Liver (tissue), 9 donors: ENCODE results near the gene LDAH. TPM values are rescaled to one million over a fixed set of nuclear protein-coding genes. Genes with fewer than 3 reads are reported as not detected.

Source experiments
- DNase-seq: peaks from one replicate; pipeline ENCODE4 v3.0.0-alpha.2; 2017; ENCODE audit warnings: low spot score
- H3K27ac ChIP-seq, 2 donors: one replicate each; pipeline ENCODE4 v1.7.0; 2013; ENCODE audit warnings: inconsistent platforms in 2 of 2, low read length in 2 of 2, control low read depth in 1 of 2, low read depth in 1 of 2, mild to moderate bottlenecking in 1 of 2
- H3K27me3 ChIP-seq, 4 donors: one replicate each; pipeline versions ENCODE4 v1.6.1 to v1.7.0; 2013; ENCODE audit warnings: low read length in 3 of 4, inconsistent platforms in 1 of 4, mild to moderate bottlenecking in 1 of 4, moderate library complexity in 1 of 4; ENCODE audit not compliant: control insufficient read depth in 4 of 4, insufficient read depth in 4 of 4
- H3K36me3 ChIP-seq, 4 donors: one replicate each; pipeline versions ENCODE4 v1.6.1 to v1.7.0; 2013; ENCODE audit warnings: low read length in 3 of 4, mild to moderate bottlenecking in 3 of 4, low read depth in 1 of 4, moderate library complexity in 1 of 4; ENCODE audit not compliant: control insufficient read depth in 4 of 4, insufficient read depth in 3 of 4
- H3K4me1 ChIP-seq, 4 donors: one replicate each; pipeline versions ENCODE4 v1.6.1 to v1.7.0; 2013; ENCODE audit warnings: low read length in 3 of 4, mild to moderate bottlenecking in 3 of 4, moderate library complexity in 1 of 4; ENCODE audit not compliant: control insufficient read depth in 4 of 4, insufficient read depth in 4 of 4
- H3K4me3 ChIP-seq, 3 donors: one replicate each; pipeline versions ENCODE4 v1.6.1 to v1.7.0; 2013; ENCODE audit warnings: low read length in 3 of 3, control low read depth in 1 of 3, low read depth in 1 of 3, mild to moderate bottlenecking in 1 of 3
- H3K9ac ChIP-seq, 2 donors: one replicate each; pipeline ENCODE4 v1.7.0; 2013; ENCODE audit warnings: low read length in 2 of 2, mild to moderate bottlenecking in 2 of 2, moderate library complexity in 2 of 2, control low read depth in 1 of 2, low read depth in 1 of 2
- H3K9me3 ChIP-seq, 4 donors: one replicate each; pipeline versions ENCODE4 v1.6.1 to v1.7.0; 2013; ENCODE audit warnings: low read length in 3 of 4; ENCODE audit not compliant: control insufficient read depth in 4 of 4
- EGR1 ChIP-seq, 2 donors: IDR thresholded peaks; 2 replicates each; pipeline ENCODE4 v1.6.1; 2016 to 2018; ENCODE audit warnings: antibody characterized with exemption in 2 of 2, low read depth in 2 of 2
- FOXA1 ChIP-seq: IDR thresholded peaks from 2 replicates; pipeline ENCODE4 v1.6.1; 2016; ENCODE audit warnings: antibody characterized with exemption
- FOXA2 ChIP-seq: IDR thresholded peaks from 2 replicates; pipeline ENCODE4 v1.6.1; 2016; ENCODE audit warnings: antibody characterized with exemption
- GABPA ChIP-seq, 2 donors: IDR thresholded peaks in 1 of 2; conservative IDR thresholded peaks in 1 of 2; 2 replicates each; pipeline ENCODE4 v1.6.1; 2016; ENCODE audit warnings: antibody characterized with exemption in 2 of 2, mild to moderate bottlenecking in 1 of 2, moderate library complexity in 1 of 2
- HNF4A ChIP-seq, 2 donors: conservative IDR thresholded peaks; 2 replicates each; pipeline ENCODE4 v1.6.1; 2016; ENCODE audit warnings: antibody characterized with exemption in 2 of 2, mild to moderate bottlenecking in 2 of 2
- HNF4G ChIP-seq: IDR thresholded peaks from 2 replicates; pipeline ENCODE4 v1.6.1; 2016; ENCODE audit warnings: antibody characterized with exemption
- JUND ChIP-seq, 2 donors: IDR thresholded peaks; 2 replicates each; pipeline ENCODE4 v1.6.1; 2016; ENCODE audit warnings: antibody characterized with exemption in 2 of 2
- NR2F2 ChIP-seq: IDR thresholded peaks from 2 replicates; pipeline ENCODE4 v1.6.1; 2016; ENCODE audit warnings: antibody characterized with exemption
- RAD21 ChIP-seq, 2 donors: IDR thresholded peaks; 2 replicates each; pipeline ENCODE4 v1.6.1; 2016; ENCODE audit warnings: antibody characterized with exemption in 2 of 2, mild to moderate bottlenecking in 2 of 2
- RXRA ChIP-seq, 2 donors: IDR thresholded peaks; 2 replicates each; pipeline ENCODE4 v1.6.1; 2017 to 2018; ENCODE audit warnings: antibody characterized with exemption in 2 of 2, mild to moderate bottlenecking in 1 of 2
- SP1 ChIP-seq: IDR thresholded peaks from 2 replicates; pipeline ENCODE4 v1.6.1; 2018; ENCODE audit warnings: antibody characterized with exemption, mild to moderate bottlenecking
- TAF1 ChIP-seq: conservative IDR thresholded peaks from 2 replicates; pipeline ENCODE4 v1.6.1; 2016; ENCODE audit warnings: antibody characterized with exemption, mild to moderate bottlenecking
- YY1 ChIP-seq: IDR thresholded peaks from 2 replicates; pipeline ENCODE4 v1.6.1; 2016; ENCODE audit warnings: antibody characterized with exemption, mild to moderate bottlenecking
- whole genome bisulfite sequencing: extraction: QIAGEN DNeasy Blood & Tissue Kit; methylation state at CpG from one replicate; pipeline ENCODE4 v1.1.7; 2013; 5-methylcytosine and 5-hydroxymethylcytosine counted together
- polyA plus RNA-seq, 2 donors: library from polyadenylated mRNA; stranded (reverse) in 1 of 2; unstranded in 1 of 2; fragments of 200-250 nt in 1 of 2; fragments of >200 nt in 1 of 2; fragmentation: Nextera tagmentation in 1 of 2; extraction: Ambion mirVana in 1 of 2; gene quantifications; one replicate each; pipeline versions ENCODE4 v1.2.1 to v1.2.3, GENCODE V29; 2013 to 2015
- total RNA-seq, 2 donors: library from RNA; depleted of rRNA; stranded (reverse); fragments of >200 nt; gene quantifications; one replicate each; pipeline ENCODE4 v1.2.3, GENCODE V29; 2014
- TF ChIP-seq, protein P1 (sequence below): fragments of 150-350 bp; IDR thresholded peaks from 2 replicates; pipeline ENCODE4 v1.5.1; 2017; ENCODE audit warnings: improper control_type of control experiment, low read depth, low read length; ENCODE audit not compliant: missing input control
- TF ChIP-seq, protein P2 (sequence below): IDR thresholded peaks from 2 replicates; pipeline ENCODE4 v1.6.1; 2016; ENCODE audit warnings: antibody characterized with exemption, mild to moderate bottlenecking
- TF ChIP-seq, protein P3 (sequence below): IDR thresholded peaks from 2 replicates; pipeline ENCODE4 v1.6.1; 2016; ENCODE audit warnings: antibody characterized with exemption
- TF ChIP-seq, protein P4 (sequence below): IDR thresholded peaks from 2 replicates; pipeline ENCODE4 v1.6.1; 2016; ENCODE audit warnings: antibody characterized with exemption
- TF ChIP-seq, protein P5 (sequence below): IDR thresholded peaks from 2 replicates; pipeline ENCODE4 v1.6.1; 2016; ENCODE audit warnings: antibody characterized with exemption
- donor health status: healthy.
- donor health status: healthy.
- donor health status: healthy.
- donor health status: healthy.
- donor health status: healthy.

The LDAH gene
- total and polyA plus RNA-seq, 4 donors = 5.8 to 17.7 (median 9.7) TPM

DNA sequence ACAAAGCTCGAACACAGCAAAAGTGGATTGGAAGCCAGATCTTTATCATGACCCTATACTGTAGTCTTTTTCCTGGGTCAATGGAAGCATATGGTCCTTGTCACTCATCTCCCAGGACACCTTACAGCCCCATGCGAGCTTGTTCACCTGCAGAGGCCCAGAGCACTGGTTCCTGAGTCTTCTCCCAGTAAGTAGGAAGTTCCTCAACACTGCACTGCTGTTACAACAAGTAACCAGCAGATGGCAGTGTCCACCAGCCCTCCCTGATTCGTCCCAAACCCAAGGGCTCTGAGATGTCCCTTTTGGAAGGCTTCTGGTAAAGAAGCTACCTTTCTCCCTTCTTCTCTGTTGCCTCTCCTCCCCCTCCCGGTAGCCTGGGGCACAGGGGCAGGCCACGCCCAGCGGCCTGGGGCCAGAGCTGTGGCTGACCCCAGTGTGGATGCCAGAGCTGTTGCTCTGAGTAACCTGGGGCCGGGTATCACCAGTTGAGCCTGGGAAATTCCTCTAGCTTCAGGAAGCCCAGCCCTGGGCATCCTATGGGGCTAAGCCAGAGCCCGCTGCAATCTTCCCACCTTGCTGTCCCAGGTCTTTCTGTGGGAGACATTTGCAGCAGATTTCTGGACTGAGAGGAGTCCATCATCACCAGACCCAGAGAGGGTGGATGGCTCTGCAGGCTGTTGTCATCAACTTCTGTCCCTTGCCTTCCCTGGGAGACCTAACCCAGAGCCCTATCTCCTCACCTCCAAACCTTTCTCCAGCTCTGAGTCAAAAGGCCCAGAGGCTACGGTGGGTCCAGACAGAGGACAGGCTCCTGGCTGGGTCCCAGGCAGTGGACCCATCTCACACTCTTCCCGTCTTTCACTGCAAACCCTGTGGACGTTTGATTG is 161.2 kb downstream of the LDAH start:
- peak; percentile 71 for DNase-seq
- H3K4me1 ChIP-seq = peaks cover 1 to 18% (median 9%) of the 10 kb centered on the region in 4 donors
- no peaks in the 10 kb centered on the region for H3K36me3 ChIP-seq
- WGBS = 29% methylated on average over 11 of the region's 11 CpGs
- no peak overlapping the region for H3K4me3 ChIP-seq
- H3K27me3 ChIP-seq = no peaks in the 10 kb centered on the region
- H3K9ac ChIP-seq = no peak overlapping the region
- H3K9me3 ChIP-seq = no peaks in the 10 kb centered on the region
- TF ChIP-seq, protein P1, sequence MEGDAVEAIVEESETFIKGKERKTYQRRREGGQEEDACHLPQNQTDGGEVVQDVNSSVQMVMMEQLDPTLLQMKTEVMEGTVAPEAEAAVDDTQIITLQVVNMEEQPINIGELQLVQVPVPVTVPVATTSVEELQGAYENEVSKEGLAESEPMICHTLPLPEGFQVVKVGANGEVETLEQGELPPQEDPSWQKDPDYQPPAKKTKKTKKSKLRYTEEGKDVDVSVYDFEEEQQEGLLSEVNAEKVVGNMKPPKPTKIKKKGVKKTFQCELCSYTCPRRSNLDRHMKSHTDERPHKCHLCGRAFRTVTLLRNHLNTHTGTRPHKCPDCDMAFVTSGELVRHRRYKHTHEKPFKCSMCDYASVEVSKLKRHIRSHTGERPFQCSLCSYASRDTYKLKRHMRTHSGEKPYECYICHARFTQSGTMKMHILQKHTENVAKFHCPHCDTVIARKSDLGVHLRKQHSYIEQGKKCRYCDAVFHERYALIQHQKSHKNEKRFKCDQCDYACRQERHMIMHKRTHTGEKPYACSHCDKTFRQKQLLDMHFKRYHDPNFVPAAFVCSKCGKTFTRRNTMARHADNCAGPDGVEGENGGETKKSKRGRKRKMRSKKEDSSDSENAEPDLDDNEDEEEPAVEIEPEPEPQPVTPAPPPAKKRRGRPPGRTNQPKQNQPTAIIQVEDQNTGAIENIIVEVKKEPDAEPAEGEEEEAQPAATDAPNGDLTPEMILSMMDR = peak; percentile 98
- TF ChIP-seq, protein P2, sequence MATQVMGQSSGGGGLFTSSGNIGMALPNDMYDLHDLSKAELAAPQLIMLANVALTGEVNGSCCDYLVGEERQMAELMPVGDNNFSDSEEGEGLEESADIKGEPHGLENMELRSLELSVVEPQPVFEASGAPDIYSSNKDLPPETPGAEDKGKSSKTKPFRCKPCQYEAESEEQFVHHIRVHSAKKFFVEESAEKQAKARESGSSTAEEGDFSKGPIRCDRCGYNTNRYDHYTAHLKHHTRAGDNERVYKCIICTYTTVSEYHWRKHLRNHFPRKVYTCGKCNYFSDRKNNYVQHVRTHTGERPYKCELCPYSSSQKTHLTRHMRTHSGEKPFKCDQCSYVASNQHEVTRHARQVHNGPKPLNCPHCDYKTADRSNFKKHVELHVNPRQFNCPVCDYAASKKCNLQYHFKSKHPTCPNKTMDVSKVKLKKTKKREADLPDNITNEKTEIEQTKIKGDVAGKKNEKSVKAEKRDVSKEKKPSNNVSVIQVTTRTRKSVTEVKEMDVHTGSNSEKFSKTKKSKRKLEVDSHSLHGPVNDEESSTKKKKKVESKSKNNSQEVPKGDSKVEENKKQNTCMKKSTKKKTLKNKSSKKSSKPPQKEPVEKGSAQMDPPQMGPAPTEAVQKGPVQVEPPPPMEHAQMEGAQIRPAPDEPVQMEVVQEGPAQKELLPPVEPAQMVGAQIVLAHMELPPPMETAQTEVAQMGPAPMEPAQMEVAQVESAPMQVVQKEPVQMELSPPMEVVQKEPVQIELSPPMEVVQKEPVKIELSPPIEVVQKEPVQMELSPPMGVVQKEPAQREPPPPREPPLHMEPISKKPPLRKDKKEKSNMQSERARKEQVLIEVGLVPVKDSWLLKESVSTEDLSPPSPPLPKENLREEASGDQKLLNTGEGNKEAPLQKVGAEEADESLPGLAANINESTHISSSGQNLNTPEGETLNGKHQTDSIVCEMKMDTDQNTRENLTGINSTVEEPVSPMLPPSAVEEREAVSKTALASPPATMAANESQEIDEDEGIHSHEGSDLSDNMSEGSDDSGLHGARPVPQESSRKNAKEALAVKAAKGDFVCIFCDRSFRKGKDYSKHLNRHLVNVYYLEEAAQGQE = peak; percentile 10
- TF ChIP-seq JUND (IDR thresholded peaks at IDR 0.05) (no peak), HNF4G (no peak), RXRA (IDR thresholded peaks at IDR 0.05) (peak in 1 of 2 donors; percentile 37), NR2F2 (no peak), FOXA2 (no peak), YY1 (no peak), EGR1 (IDR thresholded peaks at IDR 0.05; ENCODE audit: low read depth in 2 of 2) (no peak), FOXA1 (no peak), HNF4A (conservative IDR thresholded peaks at IDR 0.05) (peak; percentile 42 to 61), GABPA (IDR thresholded peaks at IDR 0.05 in 1 of 2, conservative IDR thresholded peaks at IDR 0.05 in 1 of 2) (no peak), RAD21 (IDR thresholded peaks at IDR 0.05) (peak; percentile 100), TAF1 (no peak), SP1 (no peak)
- TF ChIP-seq, protein P3, sequence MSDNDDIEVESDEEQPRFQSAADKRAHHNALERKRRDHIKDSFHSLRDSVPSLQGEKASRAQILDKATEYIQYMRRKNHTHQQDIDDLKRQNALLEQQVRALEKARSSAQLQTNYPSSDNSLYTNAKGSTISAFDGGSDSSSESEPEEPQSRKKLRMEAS = no peak
- TF ChIP-seq, protein P4, sequence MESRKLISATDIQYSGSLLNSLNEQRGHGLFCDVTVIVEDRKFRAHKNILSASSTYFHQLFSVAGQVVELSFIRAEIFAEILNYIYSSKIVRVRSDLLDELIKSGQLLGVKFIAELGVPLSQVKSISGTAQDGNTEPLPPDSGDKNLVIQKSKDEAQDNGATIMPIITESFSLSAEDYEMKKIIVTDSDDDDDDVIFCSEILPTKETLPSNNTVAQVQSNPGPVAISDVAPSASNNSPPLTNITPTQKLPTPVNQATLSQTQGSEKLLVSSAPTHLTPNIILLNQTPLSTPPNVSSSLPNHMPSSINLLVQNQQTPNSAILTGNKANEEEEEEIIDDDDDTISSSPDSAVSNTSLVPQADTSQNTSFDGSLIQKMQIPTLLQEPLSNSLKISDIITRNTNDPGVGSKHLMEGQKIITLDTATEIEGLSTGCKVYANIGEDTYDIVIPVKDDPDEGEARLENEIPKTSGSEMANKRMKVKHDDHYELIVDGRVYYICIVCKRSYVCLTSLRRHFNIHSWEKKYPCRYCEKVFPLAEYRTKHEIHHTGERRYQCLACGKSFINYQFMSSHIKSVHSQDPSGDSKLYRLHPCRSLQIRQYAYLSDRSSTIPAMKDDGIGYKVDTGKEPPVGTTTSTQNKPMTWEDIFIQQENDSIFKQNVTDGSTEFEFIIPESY = no peak
- TF ChIP-seq, protein P5, sequence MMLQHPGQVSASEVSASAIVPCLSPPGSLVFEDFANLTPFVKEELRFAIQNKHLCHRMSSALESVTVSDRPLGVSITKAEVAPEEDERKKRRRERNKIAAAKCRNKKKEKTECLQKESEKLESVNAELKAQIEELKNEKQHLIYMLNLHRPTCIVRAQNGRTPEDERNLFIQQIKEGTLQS = no peak
- no peak overlapping the region for H3K27ac ChIP-seq
